Measurements from ENCODE around the gene CNOT4.

DNA sequence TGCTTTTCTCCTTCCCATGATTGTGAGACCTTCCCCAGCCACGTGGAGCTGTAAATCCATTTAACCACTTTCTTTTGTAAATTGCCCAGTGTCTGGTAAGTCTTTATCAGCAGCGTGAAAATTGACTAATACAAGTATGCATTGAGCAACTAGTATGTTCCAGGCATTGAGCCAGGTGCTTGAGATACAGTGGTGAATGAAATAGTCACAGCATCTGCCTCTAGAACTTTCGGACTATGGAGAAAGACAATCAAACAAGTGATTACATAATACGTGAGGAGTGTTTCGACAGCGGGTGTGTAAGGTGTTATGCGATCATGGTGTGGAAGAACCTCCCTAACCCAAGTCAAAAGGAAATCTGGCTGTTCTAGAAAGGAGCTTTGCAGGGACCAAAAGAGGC is 26.2 kb upstream of the CNOT4 start:
- TF ChIP-seq, protein P1, sequence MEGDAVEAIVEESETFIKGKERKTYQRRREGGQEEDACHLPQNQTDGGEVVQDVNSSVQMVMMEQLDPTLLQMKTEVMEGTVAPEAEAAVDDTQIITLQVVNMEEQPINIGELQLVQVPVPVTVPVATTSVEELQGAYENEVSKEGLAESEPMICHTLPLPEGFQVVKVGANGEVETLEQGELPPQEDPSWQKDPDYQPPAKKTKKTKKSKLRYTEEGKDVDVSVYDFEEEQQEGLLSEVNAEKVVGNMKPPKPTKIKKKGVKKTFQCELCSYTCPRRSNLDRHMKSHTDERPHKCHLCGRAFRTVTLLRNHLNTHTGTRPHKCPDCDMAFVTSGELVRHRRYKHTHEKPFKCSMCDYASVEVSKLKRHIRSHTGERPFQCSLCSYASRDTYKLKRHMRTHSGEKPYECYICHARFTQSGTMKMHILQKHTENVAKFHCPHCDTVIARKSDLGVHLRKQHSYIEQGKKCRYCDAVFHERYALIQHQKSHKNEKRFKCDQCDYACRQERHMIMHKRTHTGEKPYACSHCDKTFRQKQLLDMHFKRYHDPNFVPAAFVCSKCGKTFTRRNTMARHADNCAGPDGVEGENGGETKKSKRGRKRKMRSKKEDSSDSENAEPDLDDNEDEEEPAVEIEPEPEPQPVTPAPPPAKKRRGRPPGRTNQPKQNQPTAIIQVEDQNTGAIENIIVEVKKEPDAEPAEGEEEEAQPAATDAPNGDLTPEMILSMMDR (IDR thresholded peaks at IDR 0.05; ENCODE audit: low read depth, low read length): no peak
- no peak for TF ChIP-seq EZH2phosphoT487 (IDR thresholded peaks at IDR 0.05; ENCODE audit: low read depth)
